ENCODE results near the gene INO80E. TPM values are rescaled to one million over a fixed set of nuclear protein-coding genes. Genes with fewer than 3 reads are reported as not detected.

Gene INO80E
- total RNA-seq, 5 donors from 2014 or later (not counting 1 experiment from before 2014, with no cell fraction given) = 84.8 to 152 (median 128) TPM

DNA sequence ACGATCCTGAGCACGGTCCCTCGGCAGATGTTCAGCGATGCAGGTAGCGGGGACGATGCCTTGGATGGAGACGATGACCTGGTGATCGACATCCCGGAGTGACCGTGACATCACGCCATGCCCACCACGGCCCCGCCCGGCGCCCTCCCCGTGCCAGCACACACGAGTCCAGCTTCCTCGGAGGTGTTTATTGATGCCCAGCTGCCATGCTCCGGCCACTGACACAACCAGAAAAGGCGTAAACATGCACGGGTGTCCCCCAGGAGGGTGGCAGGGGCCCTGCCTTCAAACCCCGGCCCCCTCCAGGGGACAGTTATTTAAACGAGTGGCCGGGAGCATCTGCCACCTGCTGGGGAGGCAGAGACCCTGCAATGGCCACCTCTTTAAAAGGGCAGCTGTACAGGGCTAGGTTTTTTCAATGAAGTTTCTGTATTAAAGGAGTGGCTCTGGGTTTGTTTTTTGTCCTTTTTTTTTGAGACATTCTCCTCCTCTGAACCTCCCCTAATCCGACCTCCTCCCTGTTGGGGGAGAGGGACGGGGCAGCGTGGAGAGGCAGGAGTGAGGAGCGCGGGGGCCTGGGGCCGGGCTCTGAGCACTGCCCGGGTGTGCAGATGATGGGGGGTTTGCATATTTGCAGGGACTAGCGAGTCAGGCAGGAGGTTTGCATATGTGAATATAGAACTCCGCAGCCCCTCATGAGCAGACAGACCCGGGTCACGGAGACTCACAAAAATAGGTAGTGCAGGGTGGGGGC, 9.5 kb downstream of the INO80E start:
- ATAC-seq (replicated peaks in 1 of 4) (peak; percentile 44 to 77 (median 64)), DNase-seq (peak in 22 of 35 experiments; percentile 22 to 67 (median 33))
- H3K9me3 Mint-ChIP-seq = no peaks in the 10 kb centered on the region
- H3K36me3 Mint-ChIP-seq = peaks cover 7% of the 10 kb centered on the region
- Histone ChIP-seq H3K4me3 (ENCODE audit: control insufficient read depth in 1 of 2, extremely low read depth in 1 of 2, low read length in 1 of 2) (no peak overlapping the region), H3K27me3 (replicated peaks in 1 of 2; ENCODE audit: control insufficient read depth in 2 of 2, extremely low read depth in 1 of 2, insufficient read depth in 2 of 2, low read length in 1 of 2) (peaks cover 3 to 27% of the 10 kb centered on the region in 2 experiments), H3K9me3 (no peaks in the 10 kb centered on the region), H3K36me3 (ENCODE audit: control insufficient read depth in 2 of 2, extremely low read depth in 1 of 2, insufficient read depth in 1 of 2, low read length in 1 of 2) (peaks cover 7 to 23% of the 10 kb centered on the region in 2 donors), H3K4me1 (ENCODE audit: control insufficient read depth in 1 of 2, extremely low read depth in 1 of 2, insufficient read depth in 2 of 2, low read length in 2 of 2) (peaks cover 2 to 21% of the 10 kb centered on the region in 2 experiments), H3K27ac (ENCODE audit: low read length) (no peak overlapping the region)
- peaks cover 0 to 19% of the 10 kb centered on the region in 2 donors for H3K27me3 Mint-ChIP-seq
- H3K27ac Mint-ChIP-seq = no peak overlapping the region
- ChIA-PET POLR2A (no interaction called here), CTCF (no interaction called here)
- no peak overlapping the region for H3K4me3 Mint-ChIP-seq
- H3K4me1 Mint-ChIP-seq = peaks cover 8 to 10% (median 9%) of the 10 kb centered on the region in 3 donors
- WGBS (ENCODE audit: insufficient coverage) = 82% methylated on average over 29 of the region's 35 CpGs

GRCh38 chr16:30006095-30006473, 10.0 kb downstream of the INO80E start:
- Histone ChIP-seq H3K4me1 (ENCODE audit: control insufficient read depth in 1 of 2, extremely low read depth in 1 of 2, insufficient read depth in 2 of 2, low read length in 2 of 2) (peaks cover 3 to 24% of the 10 kb centered on the region in 2 experiments), H3K36me3 (ENCODE audit: control insufficient read depth in 2 of 2, extremely low read depth in 1 of 2, insufficient read depth in 1 of 2, low read length in 1 of 2) (peaks cover 7 to 17% of the 10 kb centered on the region in 2 donors), H3K27ac (ENCODE audit: low read length) (no peak overlapping the region), H3K4me3 (ENCODE audit: control insufficient read depth in 1 of 2, extremely low read depth in 1 of 2, low read length in 1 of 2) (no peak overlapping the region), H3K27me3 (replicated peaks in 1 of 2; ENCODE audit: control insufficient read depth in 2 of 2, extremely low read depth in 1 of 2, insufficient read depth in 2 of 2, low read length in 1 of 2) (peaks cover 4 to 31% of the 10 kb centered on the region in 2 experiments), H3K9me3 (no peaks in the 10 kb centered on the region)
- ChIA-PET POLR2A (no interaction called here), CTCF (no interaction called here)
- Mint-ChIP-seq H3K9me3 (no peaks in the 10 kb centered on the region), H3K36me3 (peaks cover 7% of the 10 kb centered on the region), H3K4me3 (no peak overlapping the region), H3K27me3 (peaks cover 0 to 20% of the 10 kb centered on the region in 2 donors), H3K4me1 (peaks cover 8 to 11% (median 10%) of the 10 kb centered on the region in 3 donors), H3K27ac (no peak overlapping the region)
- ATAC-seq (replicated peaks in 1 of 4) (no peak), DNase-seq (no peak)
- 97% methylated on average over 18 of the region's 18 CpGs for WGBS (ENCODE audit: insufficient coverage)

DNA sequence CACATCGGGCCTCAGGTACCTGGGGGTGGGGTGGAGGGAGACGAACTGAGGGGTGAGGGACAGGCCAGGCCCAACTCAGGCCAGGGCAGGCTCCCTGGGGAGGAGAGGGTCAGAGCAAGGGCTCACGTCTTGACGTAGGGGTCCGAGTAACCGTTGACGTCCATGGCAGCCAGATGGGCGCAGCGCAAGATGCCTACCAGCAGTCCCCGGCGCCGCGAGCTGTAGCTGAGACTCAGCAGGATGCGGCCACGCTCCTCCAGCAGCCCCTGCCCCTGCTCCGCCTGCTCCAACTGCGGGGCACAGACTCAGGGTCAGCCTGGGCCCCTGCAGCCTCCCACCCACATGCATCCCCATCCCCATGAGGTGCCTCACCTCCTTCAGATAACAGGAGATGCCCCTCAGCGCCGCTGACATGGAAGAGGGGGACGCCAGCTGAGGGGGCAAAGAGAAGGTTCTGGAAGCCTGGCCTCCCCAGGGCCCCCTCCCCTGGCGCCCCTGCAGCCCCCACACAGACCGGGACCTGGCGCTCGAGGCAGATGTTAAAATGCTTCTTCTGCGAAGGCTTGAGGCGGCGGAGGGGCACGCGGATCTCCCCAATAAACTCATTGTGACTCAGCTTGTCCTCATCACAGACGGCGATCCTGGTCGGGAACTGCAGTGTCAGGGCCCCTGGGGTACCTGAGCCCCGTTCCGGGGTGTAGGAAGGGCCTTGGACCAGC, 10.8 kb downstream of the INO80E start:
- ChIA-PET POLR2A (no interaction called here), CTCF (interaction anchor here in 1 of 2 donors (0.6 kb wide), 1 partner anchor 306 kb away, joined by 7 read pairs; no protein-coding TSS in a partner anchor)
- 94% methylated on average over 31 of the region's 34 CpGs for WGBS (ENCODE audit: insufficient coverage)
- ATAC-seq (replicated peaks in 1 of 4) (no peak), DNase-seq (no peak)
- Histone ChIP-seq H3K27me3 (replicated peaks in 1 of 2; ENCODE audit: control insufficient read depth in 2 of 2, extremely low read depth in 1 of 2, insufficient read depth in 2 of 2, low read length in 1 of 2) (peaks cover 4 to 38% of the 10 kb centered on the region in 2 experiments), H3K4me3 (ENCODE audit: control insufficient read depth in 1 of 2, extremely low read depth in 1 of 2, low read length in 1 of 2) (no peak overlapping the region), H3K9me3 (no peaks in the 10 kb centered on the region), H3K36me3 (ENCODE audit: control insufficient read depth in 2 of 2, extremely low read depth in 1 of 2, insufficient read depth in 1 of 2, low read length in 1 of 2) (peaks cover 3 to 10% of the 10 kb centered on the region in 2 donors), H3K4me1 (ENCODE audit: control insufficient read depth in 1 of 2, extremely low read depth in 1 of 2, insufficient read depth in 2 of 2, low read length in 2 of 2) (peaks cover 3 to 28% of the 10 kb centered on the region in 2 experiments), H3K27ac (ENCODE audit: low read length) (no peak overlapping the region)
- Mint-ChIP-seq H3K4me3 (no peak overlapping the region), H3K27me3 (peaks cover under 1 to 21% of the 10 kb centered on the region in 2 donors), H3K4me1 (peaks cover 7 to 12% (median 11%) of the 10 kb centered on the region in 3 donors), H3K36me3 (peaks cover 6% of the 10 kb centered on the region), H3K9me3 (no peaks in the 10 kb centered on the region), H3K27ac (no peak overlapping the region)

DNA sequence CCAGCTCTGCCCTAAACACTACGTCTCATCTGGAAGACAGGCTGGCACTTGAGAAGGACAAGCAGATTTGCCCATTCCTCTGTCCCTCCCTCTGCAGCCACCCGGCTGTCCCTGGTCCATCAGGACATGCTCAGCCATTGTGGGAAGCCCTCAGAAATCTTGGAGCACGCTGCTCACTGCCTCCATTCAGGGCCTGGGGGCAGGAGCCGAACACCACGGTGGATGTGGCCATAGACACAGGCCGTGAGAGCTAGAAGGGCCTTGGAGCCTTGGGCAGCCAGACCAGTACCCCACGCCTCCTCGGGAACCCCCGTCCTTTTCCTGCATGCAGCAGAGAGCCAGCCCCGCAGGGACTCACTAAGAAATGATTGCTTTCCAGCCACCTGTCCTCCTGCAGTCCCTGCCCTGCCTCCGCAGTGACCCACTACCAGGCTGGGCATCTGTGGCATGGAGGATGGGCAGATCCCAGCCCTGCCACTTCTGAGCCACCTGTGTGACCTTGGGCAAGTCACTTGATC, 11.4 kb downstream of the INO80E start:
- Histone ChIP-seq H3K9me3 (no peaks in the 10 kb centered on the region), H3K36me3 (ENCODE audit: control insufficient read depth in 2 of 2, extremely low read depth in 1 of 2, insufficient read depth in 1 of 2, low read length in 1 of 2) (peaks cover 3 to 9% of the 10 kb centered on the region in 2 donors), H3K4me1 (ENCODE audit: control insufficient read depth in 1 of 2, extremely low read depth in 1 of 2, insufficient read depth in 2 of 2, low read length in 2 of 2) (peaks cover 3 to 31% of the 10 kb centered on the region in 2 experiments), H3K4me3 (ENCODE audit: control insufficient read depth in 1 of 2, extremely low read depth in 1 of 2, low read length in 1 of 2) (no peak overlapping the region), H3K27ac (ENCODE audit: low read length) (no peak overlapping the region), H3K27me3 (replicated peaks in 1 of 2; ENCODE audit: control insufficient read depth in 2 of 2, extremely low read depth in 1 of 2, insufficient read depth in 2 of 2, low read length in 1 of 2) (peaks cover 4 to 44% of the 10 kb centered on the region in 2 experiments)
- ATAC-seq (replicated peaks in 1 of 4) = no peak
- Mint-ChIP-seq H3K9me3 (no peaks in the 10 kb centered on the region), H3K36me3 (no peaks in the 10 kb centered on the region), H3K27ac (no peak overlapping the region), H3K4me3 (no peak overlapping the region), H3K4me1 (peaks cover 6 to 15% (median 15%) of the 10 kb centered on the region in 3 donors), H3K27me3 (peaks cover 4 to 25% of the 10 kb centered on the region in 2 donors)
- DNase-seq = no peak
- WGBS (ENCODE audit: insufficient coverage) = 82% methylated on average over 6 of the region's 11 CpGs
- CTCF ChIA-PET = no interaction called here
- POLR2A ChIA-PET = no interaction called here

GRCh38 chr16:30009085-30009862, 13.2 kb downstream of the INO80E start:
- ATAC-seq (replicated peaks in 1 of 4) = no peak
- no peak overlapping the region for H3K27ac Mint-ChIP-seq
- H3K27me3 Mint-ChIP-seq = peaks cover 4 to 25% of the 10 kb centered on the region in 2 donors
- WGBS (ENCODE audit: insufficient coverage) = 57% methylated on average over 10 of the region's 26 CpGs
- H3K4me3 Mint-ChIP-seq = peak overlapping the region in 2 of 3 donors; percentile 25 to 90
- H3K9me3 Mint-ChIP-seq = no peaks in the 10 kb centered on the region
- H3K4me3 ChIP-seq (ENCODE audit: control insufficient read depth in 1 of 2, extremely low read depth in 1 of 2, low read length in 1 of 2) = no peak overlapping the region
- peaks cover 4 to 53% of the 10 kb centered on the region in 2 experiments for H3K27me3 ChIP-seq (replicated peaks in 1 of 2; ENCODE audit: control insufficient read depth in 2 of 2, extremely low read depth in 1 of 2, insufficient read depth in 2 of 2, low read length in 1 of 2)
- H3K9me3 ChIP-seq = no peaks in the 10 kb centered on the region
- peaks cover 6 to 15% (median 12%) of the 10 kb centered on the region in 3 donors for H3K4me1 Mint-ChIP-seq
- no peak for DNase-seq
- H3K4me1 ChIP-seq (ENCODE audit: control insufficient read depth in 1 of 2, extremely low read depth in 1 of 2, insufficient read depth in 2 of 2, low read length in 2 of 2) = peaks cover 3 to 31% of the 10 kb centered on the region in 2 experiments
- CTCF ChIA-PET = interaction anchor here in 1 of 2 donors (0.6 kb wide), 1 partner anchor 308 kb away, joined by 3 read pairs; no protein-coding TSS in a partner anchor
- no peaks in the 10 kb centered on the region for H3K36me3 Mint-ChIP-seq
- H3K36me3 ChIP-seq (ENCODE audit: control insufficient read depth in 2 of 2, extremely low read depth in 1 of 2, insufficient read depth in 1 of 2, low read length in 1 of 2) = peaks cover 0 to 4% of the 10 kb centered on the region in 2 donors
- POLR2A ChIA-PET = interaction anchor here in 1 of 2 donors (0.6 kb wide), 1 partner anchor 266 kb away, joined by 3 read pairs; no protein-coding TSS in a partner anchor
- H3K27ac ChIP-seq (ENCODE audit: low read length) = no peak overlapping the region
